ENCODE results near the gene SORCS2. TPM values are rescaled to one million over a fixed set of nuclear protein-coding genes. Genes with fewer than 3 reads are reported as not detected.

The SORCS2 gene
- total and polyA plus RNA-seq, 2 experiments from 2014 or later, result 0.38 to 1.4 TPM

DNA sequence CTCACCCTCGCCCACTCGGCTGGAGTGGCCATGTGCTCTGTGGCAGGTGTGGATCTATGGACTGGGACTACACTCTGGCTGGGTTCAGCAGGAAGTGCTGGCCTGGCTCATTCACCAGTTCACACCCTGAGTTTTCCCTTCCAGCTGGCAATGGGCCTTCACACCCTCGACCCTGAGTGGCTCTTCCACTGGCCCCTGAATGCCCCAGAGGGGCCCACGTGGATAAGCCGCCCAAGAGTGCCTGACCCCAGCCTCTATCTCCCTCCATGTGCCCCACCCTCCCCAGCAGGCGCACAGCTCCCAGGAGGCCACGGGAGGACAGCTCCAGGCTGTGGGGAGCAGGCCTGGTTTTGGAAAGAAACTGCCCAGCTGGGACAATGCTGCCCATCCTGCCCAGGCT, 513.3 kb downstream of the SORCS2 start:
- H3K4me3 ChIP-seq, result no peak overlapping the region
- no peak overlapping the region for H3K9ac ChIP-seq
- TF ChIP-seq EZH2 (IDR thresholded peaks at IDR 0.05; ENCODE audit: insufficient read depth, poor library complexity, severe bottlenecking) (no peak), EZH2phosphoT487 (IDR thresholded peaks at IDR 0.05; ENCODE audit: insufficient read depth, low read depth) (no peak)
- H3K27me3 ChIP-seq (replicated peaks; ENCODE audit: insufficient read depth), result no peaks in the 10 kb centered on the region
- no peak overlapping the region for H2AFZ ChIP-seq
- in situ Hi-C loops (cut with MboI), result loop anchor here (25.0 kb wide), 1 partner anchor 518 kb away; the partner anchor contains the start of gene SORCS2
- DNase-seq, result no peak
- H3K9me2 ChIP-seq (ENCODE audit: insufficient read depth), result no peaks in the 10 kb centered on the region
- H3K4me1 ChIP-seq (ENCODE audit: insufficient read depth), result no peaks in the 10 kb centered on the region
- H3F3A ChIP-seq (ENCODE audit: insufficient read depth), result no peaks in the 10 kb centered on the region
- no peaks in the 10 kb centered on the region for H3K36me3 ChIP-seq (ENCODE audit: low read depth)
- H3K9me3 ChIP-seq (ENCODE audit: low read depth), result no peaks in the 10 kb centered on the region
- no peak overlapping the region for H3K27ac ChIP-seq
- no peaks in the 10 kb centered on the region for H4K20me1 ChIP-seq (ENCODE audit: insufficient read depth)
- no peaks in the 10 kb centered on the region for H3K79me2 ChIP-seq (ENCODE audit: insufficient read depth)
- WGBS, 2 experiments (ENCODE audit: low coverage in 1 of 2, low lambda C conversion rate in 2 of 2, missing lambda C conversion rate in 2 of 2), result 39 to 44% methylated on average over 4 to 6 of the region's 7 CpGs
- H3K4me2 ChIP-seq (ENCODE audit: unreplicated experiment), result no peak overlapping the region

DNA sequence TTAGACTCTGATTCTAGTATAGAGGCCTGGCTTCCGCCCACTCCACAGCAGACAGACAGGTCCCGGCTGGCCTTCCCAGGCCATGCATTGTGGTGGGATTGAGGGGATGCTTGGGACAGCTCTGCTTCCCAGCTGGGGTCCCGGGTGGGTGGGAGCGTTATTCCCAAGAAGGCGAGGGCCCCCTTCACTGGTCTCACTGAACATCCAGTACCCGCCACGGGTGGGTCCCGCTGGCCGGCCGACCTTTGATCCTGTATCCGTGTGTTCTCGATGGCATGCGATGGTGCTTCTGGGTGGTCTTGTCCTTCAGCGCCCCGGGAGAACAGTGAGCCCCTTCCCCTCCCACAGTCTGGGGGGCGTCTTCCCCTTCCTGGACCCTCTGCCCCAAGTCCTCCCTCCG, 515.9 kb downstream of the SORCS2 start:
- H3K4me1 ChIP-seq (ENCODE audit: insufficient read depth), result no peaks in the 10 kb centered on the region
- WGBS, 2 experiments (ENCODE audit: low coverage in 1 of 2, low lambda C conversion rate in 2 of 2, missing lambda C conversion rate in 2 of 2), result 67 to 69% methylated on average over 4 to 17 of the region's 17 CpGs
- in situ Hi-C loops (cut with MboI), result loop anchor here (25.0 kb wide), 1 partner anchor 521 kb away; the partner anchor contains the start of gene SORCS2
- no peak overlapping the region for H3K4me3 ChIP-seq
- no peak overlapping the region for H2AFZ ChIP-seq
- DNase-seq, result no peak
- H3K36me3 ChIP-seq (ENCODE audit: low read depth), result no peaks in the 10 kb centered on the region
- H3K79me2 ChIP-seq (ENCODE audit: insufficient read depth), result no peaks in the 10 kb centered on the region
- H3K9ac ChIP-seq, result no peak overlapping the region
- no peak overlapping the region for H3K27ac ChIP-seq
- H3K9me3 ChIP-seq (ENCODE audit: low read depth), result no peaks in the 10 kb centered on the region
- no peak overlapping the region for H3K4me2 ChIP-seq (ENCODE audit: unreplicated experiment)
- H3K9me2 ChIP-seq (ENCODE audit: insufficient read depth), result no peaks in the 10 kb centered on the region
- H3F3A ChIP-seq (ENCODE audit: insufficient read depth), result no peaks in the 10 kb centered on the region
- H3K27me3 ChIP-seq (replicated peaks; ENCODE audit: insufficient read depth), result no peaks in the 10 kb centered on the region
- no peaks in the 10 kb centered on the region for H4K20me1 ChIP-seq (ENCODE audit: insufficient read depth)
- TF ChIP-seq EZH2phosphoT487 (IDR thresholded peaks at IDR 0.05; ENCODE audit: insufficient read depth, low read depth) (no peak), EZH2 (IDR thresholded peaks at IDR 0.05; ENCODE audit: insufficient read depth, poor library complexity, severe bottlenecking) (no peak)

DNA sequence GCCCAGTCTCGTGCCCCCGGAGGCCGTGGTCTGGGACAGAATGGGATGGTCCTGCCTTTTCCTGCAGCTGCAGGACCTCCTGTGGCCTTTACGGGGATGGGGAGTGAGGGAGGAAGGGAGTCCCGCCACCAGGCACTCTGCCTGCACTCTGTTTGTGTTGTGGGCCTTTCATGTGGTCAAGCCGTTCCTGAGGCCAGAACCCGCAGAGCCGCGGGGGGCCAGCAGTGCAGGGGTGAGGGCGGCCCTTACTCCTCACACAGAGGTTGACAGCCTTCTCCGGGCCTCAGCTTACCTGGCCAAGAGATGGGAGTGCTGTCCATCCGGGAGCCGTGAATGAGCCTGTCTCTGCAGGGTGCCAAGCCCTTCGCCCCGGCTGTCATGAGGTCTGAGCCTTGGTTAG, 516.6 kb downstream of the SORCS2 start:
- no peak overlapping the region for H3K4me2 ChIP-seq (ENCODE audit: unreplicated experiment)
- TF ChIP-seq EZH2phosphoT487 (IDR thresholded peaks at IDR 0.05; ENCODE audit: insufficient read depth, low read depth) (no peak), EZH2 (IDR thresholded peaks at IDR 0.05; ENCODE audit: insufficient read depth, poor library complexity, severe bottlenecking) (no peak)
- H3K4me1 ChIP-seq (ENCODE audit: insufficient read depth), result no peaks in the 10 kb centered on the region
- no peaks in the 10 kb centered on the region for H4K20me1 ChIP-seq (ENCODE audit: insufficient read depth)
- H3K4me3 ChIP-seq, result no peak overlapping the region
- DNase-seq, result no peak
- no peaks in the 10 kb centered on the region for H3K27me3 ChIP-seq (replicated peaks; ENCODE audit: insufficient read depth)
- 74 to 82% methylated on average over 15 of the region's 15 CpGs for WGBS, 2 experiments (ENCODE audit: low coverage in 1 of 2, low lambda C conversion rate in 2 of 2, missing lambda C conversion rate in 2 of 2)
- no peaks in the 10 kb centered on the region for H3F3A ChIP-seq (ENCODE audit: insufficient read depth)
- no peaks in the 10 kb centered on the region for H3K9me2 ChIP-seq (ENCODE audit: insufficient read depth)
- H3K36me3 ChIP-seq (ENCODE audit: low read depth), result no peaks in the 10 kb centered on the region
- no peak overlapping the region for H3K27ac ChIP-seq
- H2AFZ ChIP-seq, result no peak overlapping the region
- in situ Hi-C loops (cut with MboI), result loop anchor here (25.0 kb wide), 1 partner anchor 522 kb away; the partner anchor contains the start of gene SORCS2
- no peaks in the 10 kb centered on the region for H3K9me3 ChIP-seq (ENCODE audit: low read depth)
- no peaks in the 10 kb centered on the region for H3K79me2 ChIP-seq (ENCODE audit: insufficient read depth)
- no peak overlapping the region for H3K9ac ChIP-seq

DNA sequence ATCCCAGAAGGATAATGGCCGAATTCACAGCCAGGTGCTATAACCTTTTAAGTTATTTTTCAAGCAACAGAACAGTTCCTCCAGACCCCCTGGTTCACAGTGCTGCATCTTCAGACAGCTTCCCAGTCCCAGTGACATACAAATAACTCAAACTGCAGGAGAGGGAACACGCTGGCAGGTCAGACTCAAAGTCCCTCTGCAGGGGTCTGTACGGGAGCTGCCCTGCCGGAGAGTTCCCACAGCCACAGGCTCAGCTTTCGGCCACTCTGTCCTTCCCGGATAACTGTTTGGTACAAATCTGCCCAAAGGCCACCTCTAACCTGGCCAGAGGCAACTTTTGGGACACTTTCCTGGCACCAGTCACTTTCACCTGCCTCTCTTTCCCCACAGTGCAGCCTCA, 517.1 kb downstream of the SORCS2 start:
- Histone ChIP-seq H2AFZ (no peak overlapping the region), H3K4me2 (ENCODE audit: unreplicated experiment) (no peak overlapping the region), H3F3A (ENCODE audit: insufficient read depth) (no peaks in the 10 kb centered on the region), H3K9me3 (ENCODE audit: low read depth) (no peaks in the 10 kb centered on the region), H4K20me1 (ENCODE audit: insufficient read depth) (no peaks in the 10 kb centered on the region), H3K36me3 (ENCODE audit: low read depth) (no peaks in the 10 kb centered on the region), H3K4me1 (ENCODE audit: insufficient read depth) (no peaks in the 10 kb centered on the region), H3K27me3 (replicated peaks; ENCODE audit: insufficient read depth) (no peaks in the 10 kb centered on the region), H3K9me2 (ENCODE audit: insufficient read depth) (no peaks in the 10 kb centered on the region), H3K79me2 (ENCODE audit: insufficient read depth) (no peaks in the 10 kb centered on the region), H3K9ac (no peak overlapping the region), H3K27ac (no peak overlapping the region), H3K4me3 (no peak overlapping the region)
- in situ Hi-C loops (cut with MboI), result loop anchor here (25.0 kb wide), 1 partner anchor 522 kb away; the partner anchor contains the start of gene SORCS2
- DNase-seq, result no peak
- TF ChIP-seq EZH2phosphoT487 (IDR thresholded peaks at IDR 0.05; ENCODE audit: insufficient read depth, low read depth) (no peak), EZH2 (IDR thresholded peaks at IDR 0.05; ENCODE audit: insufficient read depth, poor library complexity, severe bottlenecking) (no peak)
- 75 to 77% methylated on average over 6 of the region's 6 CpGs for WGBS, 2 experiments (ENCODE audit: low coverage in 1 of 2, low lambda C conversion rate in 2 of 2, missing lambda C conversion rate in 2 of 2)

Measured in GM23248 (cell line).